Peyer's patch (tissue), 4 donors: Measurements from ENCODE around the gene UGCG.

Source experiments
- POLR2A ChIP-seq, 2 donors: fragments of 450-650 bp; IDR thresholded peaks; one replicate each; pipeline ENCODE4 v1.5.1; 2017; ENCODE audit warnings: antibody characterized with exemption in 2 of 2, mild to moderate bottlenecking in 2 of 2, moderate library complexity in 2 of 2
- TF ChIP-seq, protein P1 (sequence below), 6 experiments: fragments of 450-650 bp in 4 of 6; fragments of 200-600 bp in 2 of 6; sonication (generic) in 1 of 6; IDR thresholded peaks; one replicate each; pipeline ENCODE4 v1.5.1; 2017 to 2019; ENCODE audit warnings: antibody characterized with exemption in 6 of 6, mild to moderate bottlenecking in 3 of 6, moderate library complexity in 1 of 6

DNA sequence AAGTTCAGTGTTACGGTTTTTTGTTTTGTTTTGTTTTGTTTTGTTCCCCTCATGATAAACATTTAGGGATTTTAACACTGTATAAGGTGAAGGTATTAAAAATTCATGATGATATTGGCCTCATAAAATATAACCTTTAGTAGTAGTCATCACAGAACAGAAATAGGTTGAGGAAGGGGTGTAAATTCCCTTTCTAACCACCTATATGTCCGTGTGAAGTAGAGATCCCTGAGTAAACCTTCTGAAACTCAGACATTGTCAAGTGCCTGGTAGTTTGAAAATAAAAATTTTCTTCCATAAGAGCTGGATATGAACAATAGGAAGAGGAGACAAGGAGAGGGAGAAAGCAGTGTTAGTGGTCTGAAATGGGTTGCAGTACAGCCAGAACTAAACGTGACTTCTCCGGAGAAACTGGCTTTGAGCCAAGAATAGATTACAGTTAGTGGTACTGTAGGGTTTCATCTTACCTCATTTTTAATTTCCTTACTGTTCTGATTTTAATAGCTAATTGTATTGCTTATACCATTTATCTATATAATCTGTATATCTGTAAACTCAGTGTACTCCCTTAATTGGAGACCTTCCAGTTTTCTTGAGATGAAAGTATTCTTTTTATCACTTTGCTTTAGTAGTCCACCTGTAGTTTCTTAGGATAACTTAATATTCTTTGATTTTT is 18.3 kb downstream of the UGCG start:
- TF ChIP-seq, protein P1, sequence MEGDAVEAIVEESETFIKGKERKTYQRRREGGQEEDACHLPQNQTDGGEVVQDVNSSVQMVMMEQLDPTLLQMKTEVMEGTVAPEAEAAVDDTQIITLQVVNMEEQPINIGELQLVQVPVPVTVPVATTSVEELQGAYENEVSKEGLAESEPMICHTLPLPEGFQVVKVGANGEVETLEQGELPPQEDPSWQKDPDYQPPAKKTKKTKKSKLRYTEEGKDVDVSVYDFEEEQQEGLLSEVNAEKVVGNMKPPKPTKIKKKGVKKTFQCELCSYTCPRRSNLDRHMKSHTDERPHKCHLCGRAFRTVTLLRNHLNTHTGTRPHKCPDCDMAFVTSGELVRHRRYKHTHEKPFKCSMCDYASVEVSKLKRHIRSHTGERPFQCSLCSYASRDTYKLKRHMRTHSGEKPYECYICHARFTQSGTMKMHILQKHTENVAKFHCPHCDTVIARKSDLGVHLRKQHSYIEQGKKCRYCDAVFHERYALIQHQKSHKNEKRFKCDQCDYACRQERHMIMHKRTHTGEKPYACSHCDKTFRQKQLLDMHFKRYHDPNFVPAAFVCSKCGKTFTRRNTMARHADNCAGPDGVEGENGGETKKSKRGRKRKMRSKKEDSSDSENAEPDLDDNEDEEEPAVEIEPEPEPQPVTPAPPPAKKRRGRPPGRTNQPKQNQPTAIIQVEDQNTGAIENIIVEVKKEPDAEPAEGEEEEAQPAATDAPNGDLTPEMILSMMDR (IDR thresholded peaks at IDR 0.05), result no peak
- TF ChIP-seq POLR2A (IDR thresholded peaks at IDR 0.05), result no peak
